ENCODE data around the gene OR52E1.

- TF ChIP-seq EZH2 (IDR thresholded peaks at IDR 0.05; ENCODE audit: borderline replicate concordance, low read length) (no peak), CTCF (conservative IDR thresholded peaks at IDR 0.05 in 1 of 2, IDR thresholded peaks at IDR 0.05 in 1 of 2; ENCODE audit: extremely low read depth in 1 of 2, insufficient read depth in 1 of 2, low read depth in 1 of 2, low read length in 2 of 2) (no peak)
These were observed 46.0 kb downstream of the OR52E1 start for GRCh38 chr11:5115339-5115738.

All from mammary epithelial cell (primary cell).